ENCODE measurements around the gene MAGEA8.
"Not testable (repeated sequence)": the region's sequence is repeated elsewhere in the genome, so short reads cannot be mapped to it uniquely, and the experiment has no call there.

Gene MAGEA8

GRCh38 chrX:149908308-149908707, 27.3 kb downstream of the MAGEA8 start:
- no peak for DNase-seq

DNA sequence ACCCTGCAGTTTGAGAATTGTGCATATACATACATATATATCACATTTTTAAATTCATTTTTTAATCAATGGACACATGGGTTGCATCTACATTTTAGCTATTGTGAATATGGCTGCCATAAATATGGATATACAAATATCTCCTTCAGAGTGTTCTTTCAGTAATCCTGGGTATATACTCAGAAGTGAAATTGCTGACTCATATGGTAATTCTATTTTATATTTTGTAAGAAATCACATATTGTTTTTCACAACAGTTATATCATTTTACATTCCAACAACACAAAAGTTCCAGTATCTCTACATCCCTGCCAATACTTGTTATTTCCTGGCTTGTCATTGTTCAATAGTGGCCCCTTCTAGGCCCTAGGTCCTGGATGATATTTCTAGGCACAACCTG, 27.7 kb downstream of the MAGEA8 start:
- no peak for DNase-seq

DNA sequence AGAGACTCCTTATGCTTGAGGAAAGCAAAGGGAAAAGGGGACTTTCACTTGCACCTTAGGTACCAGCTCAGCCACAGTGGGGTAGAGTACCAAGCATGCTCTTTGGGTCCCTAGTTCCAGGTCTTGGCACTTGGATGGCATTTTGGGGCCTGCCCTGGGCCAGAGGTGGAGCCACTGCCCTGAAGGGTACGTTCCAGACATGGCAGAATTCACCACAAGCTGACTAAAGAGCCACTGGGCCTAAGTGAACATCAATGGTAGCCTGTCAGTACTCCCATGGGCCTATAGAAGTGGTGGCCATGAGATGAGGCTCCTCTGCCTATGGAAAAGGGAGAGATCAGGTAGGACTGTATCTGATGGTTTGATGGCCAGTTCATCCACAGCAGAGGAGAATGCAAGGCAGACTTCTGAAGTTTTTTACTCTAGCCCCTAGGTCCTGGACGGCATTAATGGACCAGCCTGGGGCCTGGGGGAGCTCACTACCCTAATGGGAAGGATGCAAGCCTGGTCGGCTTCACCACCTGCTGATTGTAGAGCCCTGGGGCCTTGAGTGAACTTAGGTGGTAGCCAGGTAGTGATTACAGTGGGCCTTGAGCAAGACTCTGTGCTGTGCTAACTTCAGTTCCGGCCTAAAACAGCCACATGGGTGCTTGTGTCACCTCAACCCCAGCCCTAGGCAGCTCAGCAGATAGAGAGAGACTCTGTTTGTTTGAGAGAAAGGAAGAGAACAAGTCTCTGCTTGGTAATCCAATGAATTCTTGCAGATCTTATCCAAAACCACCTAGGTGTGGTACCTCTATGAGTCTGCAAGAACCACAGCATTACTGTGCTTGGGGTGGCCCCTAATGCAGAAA, 28.6 kb downstream of the MAGEA8 start:
- no peak for DNase-seq

DNA sequence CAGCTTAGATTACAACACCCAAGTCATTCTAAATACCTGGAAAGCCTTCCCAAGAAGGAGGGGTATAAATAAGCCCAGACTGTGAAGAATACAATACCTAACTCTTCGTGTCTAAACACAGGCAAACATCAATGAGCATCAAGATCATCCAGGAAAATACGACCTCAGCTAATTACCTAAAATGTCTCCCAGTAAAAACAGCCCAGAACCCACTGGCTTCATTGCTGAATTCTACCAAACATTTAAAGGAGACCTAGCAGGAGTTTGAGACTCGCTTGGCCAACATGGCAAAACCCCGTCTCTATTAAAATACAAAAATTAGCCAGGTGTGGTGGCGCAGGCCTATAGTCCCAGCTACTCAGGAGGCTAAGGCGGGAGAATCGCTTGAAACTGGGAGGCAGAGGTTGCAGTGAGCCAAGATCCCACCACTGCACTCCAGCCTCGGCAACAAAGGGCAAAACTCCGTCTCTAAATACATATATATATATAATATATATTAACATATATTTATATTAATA, 29.3 kb downstream of the MAGEA8 start:
- DNase-seq, result no peak

DNA sequence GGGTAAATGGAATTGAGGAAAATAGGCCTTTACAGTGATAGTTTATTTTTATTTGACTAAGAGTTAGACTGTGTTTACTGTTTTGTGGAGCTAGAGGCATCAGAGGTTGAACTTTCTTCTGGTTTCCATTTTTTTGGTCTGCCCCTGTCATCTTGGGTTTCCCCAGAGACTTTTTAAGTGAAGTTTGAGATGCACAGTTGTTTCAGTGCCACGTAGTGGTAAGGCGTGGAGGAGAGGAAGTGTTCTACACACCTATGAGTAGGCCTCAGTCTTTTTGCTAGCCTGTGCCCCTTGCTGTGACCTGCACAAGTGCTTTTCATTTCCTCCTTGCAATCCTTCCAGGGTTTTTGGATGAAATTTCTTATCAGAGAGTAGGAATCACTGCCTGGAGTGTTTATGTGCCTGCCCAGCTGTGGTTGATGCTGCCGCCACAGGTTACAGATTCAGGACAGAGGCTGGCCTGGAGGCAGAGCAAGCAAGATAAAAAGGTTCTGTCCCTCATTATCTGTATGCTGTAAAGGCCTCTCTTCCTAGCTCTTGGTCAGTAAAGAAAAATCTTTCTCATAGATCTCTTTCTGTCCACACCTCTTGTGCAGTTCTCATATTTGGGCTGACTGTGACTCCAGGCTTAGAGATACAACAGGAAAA, 35.9 kb downstream of the MAGEA8 start:
- no peak for DNase-seq

GRCh38 chrX:149923836-149924235, 42.9 kb downstream of the MAGEA8 start:
- not testable (repeated sequence) for DNase-seq

DNA sequence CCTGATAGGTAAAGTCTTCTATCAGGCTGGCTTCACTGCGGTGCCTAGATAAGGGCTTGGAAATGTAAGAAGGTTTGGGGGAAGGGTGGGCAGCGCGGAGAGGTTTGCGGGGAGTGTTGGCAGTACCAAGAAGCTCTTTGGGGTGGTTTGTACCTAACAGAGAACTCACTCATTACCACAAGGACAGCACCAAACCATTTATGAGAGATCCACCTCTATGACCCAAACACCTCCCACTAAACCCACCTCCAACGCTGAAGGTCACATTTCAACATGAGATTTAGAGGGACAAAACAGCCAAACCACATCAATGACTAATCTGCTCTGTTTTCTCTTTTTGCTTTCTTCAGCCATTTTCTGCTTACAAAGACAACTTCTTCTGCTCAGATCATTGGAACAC, 43.5 kb downstream of the MAGEA8 start:
- DNase-seq, result not testable (repeated sequence)

- not testable (repeated sequence) for DNase-seq
These were observed 46.4 kb downstream of the MAGEA8 start for GRCh38 chrX:149927245-149927963.

- DNase-seq, result not testable (repeated sequence)
These were observed 46.9 kb downstream of the MAGEA8 start for GRCh38 chrX:149927964-149928258.

GRCh38 chrX:149928635-149929034, 47.7 kb downstream of the MAGEA8 start:
- DNase-seq, result not testable (repeated sequence)

- DNase-seq, result not testable (repeated sequence)
These were observed 48.4 kb downstream of the MAGEA8 start, which contains the start of gene HSFX4 for GRCh38 chrX:149929400-149929799. HSFX4 (plus strand) TSS chrX:149929573; CDS start chrX:149929645, 72 bp downstream.

- not testable (repeated sequence) for DNase-seq
These were observed 50.4 kb downstream of the MAGEA8 start for GRCh38 chrX:149931355-149931754.

DNA sequence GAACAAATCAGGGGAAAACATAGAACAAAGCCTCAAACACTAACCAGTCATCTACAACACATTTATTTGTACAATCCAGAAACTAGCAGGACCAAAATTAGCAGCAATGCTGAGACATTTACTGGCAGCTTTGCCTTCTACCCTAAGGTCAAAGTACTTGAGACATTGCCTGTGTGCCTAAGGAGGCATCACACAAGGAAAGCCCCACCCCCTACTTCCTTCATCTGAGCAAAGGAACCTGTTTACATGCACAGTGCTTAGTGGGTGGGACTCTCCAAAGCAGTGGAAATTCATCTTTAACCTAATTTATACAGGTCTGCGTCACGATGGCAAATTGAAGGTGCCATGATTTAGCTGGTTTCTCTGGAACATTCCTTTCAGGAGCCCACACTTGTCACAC, 51.2 kb downstream of the MAGEA8 start:
- not testable (repeated sequence) for DNase-seq

- not testable (repeated sequence) for DNase-seq
These were observed 52.0 kb downstream of the MAGEA8 start for GRCh38 chrX:149932970-149933369.

GRCh38 chrX:149933547-149933946, 52.6 kb downstream of the MAGEA8 start:
- DNase-seq, result not testable (repeated sequence)

All from inflammatory macrophage (primary cell).